Measurements from ENCODE around the gene SNX9.
"Not testable (repeated sequence)": the region's sequence is repeated elsewhere in the genome, so short reads cannot be mapped to it uniquely, and the experiment has no call there.

Gene SNX9

DNA sequence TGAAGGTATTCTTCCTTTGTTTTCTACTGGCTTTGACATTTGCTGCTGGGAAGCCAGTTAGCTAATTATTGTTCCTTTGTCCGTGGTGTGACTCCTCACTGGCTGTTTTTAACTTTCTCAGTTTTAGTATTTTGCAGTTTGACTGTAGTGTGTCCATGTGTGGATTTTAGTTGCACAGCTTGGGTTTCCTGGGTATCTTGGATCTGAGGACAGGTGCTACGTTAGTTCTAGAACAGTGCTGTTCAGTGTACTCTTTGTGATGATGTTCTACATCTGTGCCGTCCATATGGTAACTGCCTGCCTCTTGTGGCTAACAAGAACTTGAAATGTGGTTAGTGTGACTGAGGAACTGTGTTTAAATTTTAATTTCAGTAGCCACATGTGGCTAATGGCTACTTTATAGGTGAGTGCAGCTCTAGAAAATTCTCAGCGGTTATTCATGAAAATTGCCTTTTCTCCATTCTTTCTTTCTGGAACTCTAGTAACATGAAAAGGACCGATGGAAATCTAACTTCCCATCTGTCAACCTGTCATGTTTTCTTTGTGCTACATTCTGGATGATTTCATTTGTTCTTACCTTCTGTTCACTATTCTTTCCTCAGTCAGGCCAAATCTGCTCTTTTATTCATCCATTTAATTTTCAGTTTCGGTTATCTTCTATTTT is 7.4 kb downstream of the SNX9 start:
- in situ Hi-C loops (cut with MboI; ENCODE audit: low sequenced_read_pairs), result no loop called here

DNA sequence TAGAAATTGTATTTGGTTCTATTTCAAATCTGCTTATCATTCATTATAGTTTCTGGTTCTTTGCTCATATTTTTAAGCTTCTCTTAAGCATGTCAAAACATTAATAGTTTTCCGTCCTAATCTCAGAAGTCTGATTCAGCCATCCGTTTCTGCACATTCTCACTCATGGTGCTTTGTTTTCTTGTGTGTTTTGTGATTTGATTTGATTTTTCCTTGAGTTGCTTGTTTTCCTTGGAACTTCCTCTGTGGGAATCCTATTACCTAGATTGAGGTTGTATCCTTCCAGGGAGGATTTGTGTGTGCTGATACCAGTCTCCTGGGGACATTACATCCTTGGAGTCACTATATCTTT is 7.9 kb downstream of the SNX9 start:
- in situ Hi-C loops (cut with MboI; ENCODE audit: low sequenced_read_pairs), result no loop called here

DNA sequence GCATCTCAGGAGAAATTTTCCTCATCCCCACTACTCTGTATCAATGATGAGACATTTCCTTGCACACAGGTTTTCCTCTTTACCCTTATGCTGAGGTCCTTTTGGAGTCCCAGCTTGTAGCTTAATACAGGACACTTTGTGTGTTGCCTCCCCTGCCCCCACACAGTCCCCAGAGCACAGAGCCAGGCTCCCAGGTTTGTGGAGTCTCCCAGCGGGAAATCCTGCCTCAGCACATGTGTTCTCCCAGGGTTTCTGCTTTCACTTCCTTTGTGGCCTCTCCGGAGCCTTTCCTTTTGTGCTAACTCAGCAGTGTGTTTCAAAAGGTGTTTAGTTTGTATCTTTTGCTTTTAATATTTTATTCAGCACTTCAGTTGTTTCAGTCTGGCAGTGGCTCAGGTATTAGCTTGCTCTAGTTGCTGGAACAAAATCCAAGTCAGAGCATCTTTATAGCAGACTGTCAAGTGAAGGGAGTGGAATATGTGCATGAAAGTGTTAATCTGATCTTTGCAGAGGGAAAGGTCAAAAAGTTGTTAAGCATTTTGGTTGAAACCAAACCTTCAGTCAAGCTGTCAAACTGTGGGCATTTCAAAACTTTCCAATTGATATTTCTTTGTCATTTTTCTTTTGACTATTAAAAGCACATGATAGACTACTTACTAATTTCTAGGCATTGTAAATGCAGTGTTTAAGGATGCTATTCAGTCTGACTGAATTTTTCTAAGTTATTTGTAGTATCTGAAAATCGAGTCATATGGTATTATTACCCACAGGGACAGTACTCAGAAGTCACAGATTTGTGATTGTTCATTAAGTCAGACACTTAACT is 8.6 kb downstream of the SNX9 start:
- in situ Hi-C loops (cut with MboI; ENCODE audit: low sequenced_read_pairs), result no loop called here

- in situ Hi-C loops (cut with MboI; ENCODE audit: low sequenced_read_pairs), result no loop called here
These were observed 9.4 kb downstream of the SNX9 start for GRCh38 chr6:157832250-157832967.

- in situ Hi-C loops (cut with MboI; ENCODE audit: low sequenced_read_pairs), result no loop called here
These were observed 11.5 kb downstream of the SNX9 start for GRCh38 chr6:157834549-157834948.

DNA sequence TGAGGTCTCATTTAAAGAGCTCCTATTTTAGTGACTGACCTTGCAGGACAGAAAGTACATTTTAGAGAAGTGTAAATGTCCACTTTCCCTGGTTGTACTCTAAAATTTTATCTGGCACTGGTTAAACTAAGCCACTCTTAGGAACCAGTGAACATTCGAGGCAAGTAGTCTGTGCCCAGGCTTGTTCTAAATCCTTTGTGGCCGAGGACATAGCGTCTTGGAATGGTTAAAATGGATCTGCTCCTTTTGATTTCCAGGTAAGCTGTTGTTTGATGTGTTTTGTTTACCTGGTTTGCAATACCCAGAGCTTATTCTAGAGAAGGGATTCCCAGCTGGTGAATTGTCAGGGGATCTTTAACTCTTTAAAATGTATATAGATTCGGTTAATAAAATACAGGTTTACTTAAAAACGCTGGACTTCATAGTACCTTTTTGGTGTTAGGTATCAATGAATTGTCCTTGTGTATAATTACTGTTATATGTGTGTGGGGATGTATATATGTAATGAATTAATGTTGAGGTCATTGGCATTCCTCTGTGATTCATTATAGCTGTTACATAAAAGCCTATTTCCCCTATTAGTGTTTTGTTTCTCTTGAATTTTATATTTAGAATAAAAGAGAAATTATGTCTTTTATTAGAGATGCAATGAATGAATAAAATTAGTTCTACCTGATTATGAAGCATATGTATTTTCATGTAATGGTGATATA is 15.8 kb downstream of the SNX9 start:
- in situ Hi-C loops (cut with MboI; ENCODE audit: low sequenced_read_pairs), result no loop called here

GRCh38 chr6:157839606-157840005 is 16.6 kb downstream of the SNX9 start:
- in situ Hi-C loops (cut with MboI; ENCODE audit: low sequenced_read_pairs), result no loop called here

DNA sequence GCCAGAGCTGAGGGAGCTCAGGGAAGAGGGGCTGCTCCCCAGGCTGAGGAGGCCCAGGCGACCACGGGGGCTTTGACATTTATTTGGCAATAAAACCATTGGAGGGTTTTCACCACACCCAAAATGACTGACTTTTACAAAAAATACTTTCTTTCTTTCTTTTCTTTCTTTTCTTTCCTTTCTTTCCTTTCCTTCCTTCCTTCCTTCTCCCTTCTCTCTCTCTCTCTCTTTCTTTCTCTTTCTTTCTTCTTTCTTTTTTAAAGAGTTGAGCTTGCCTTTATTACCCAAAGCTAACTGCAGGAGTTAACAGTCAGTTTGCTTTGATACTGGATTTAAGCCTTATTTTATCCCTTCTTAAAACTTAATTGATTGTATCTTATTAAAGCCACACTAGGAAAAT is 17.2 kb downstream of the SNX9 start:
- in situ Hi-C loops (cut with MboI; ENCODE audit: low sequenced_read_pairs), result no loop called here

DNA sequence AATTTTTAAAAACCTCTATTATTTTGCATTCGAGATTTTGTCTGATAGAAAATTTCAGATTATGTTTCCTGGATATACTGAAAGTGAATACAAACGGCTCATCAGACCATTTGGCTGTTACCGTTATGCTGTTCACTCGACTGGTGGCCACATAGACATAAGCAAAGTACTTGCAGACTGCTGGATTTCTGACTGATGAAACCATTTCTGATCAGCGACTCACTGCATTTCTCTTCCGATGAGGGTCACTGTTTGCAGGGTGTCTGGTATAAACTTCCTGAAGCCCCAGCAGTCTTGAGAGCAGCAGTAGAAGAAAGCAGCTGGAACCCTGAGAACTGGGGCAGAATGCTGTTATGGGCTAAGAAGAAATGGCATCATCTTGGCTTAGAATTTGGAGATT is 17.7 kb downstream of the SNX9 start:
- in situ Hi-C loops (cut with MboI; ENCODE audit: low sequenced_read_pairs), result no loop called here

DNA sequence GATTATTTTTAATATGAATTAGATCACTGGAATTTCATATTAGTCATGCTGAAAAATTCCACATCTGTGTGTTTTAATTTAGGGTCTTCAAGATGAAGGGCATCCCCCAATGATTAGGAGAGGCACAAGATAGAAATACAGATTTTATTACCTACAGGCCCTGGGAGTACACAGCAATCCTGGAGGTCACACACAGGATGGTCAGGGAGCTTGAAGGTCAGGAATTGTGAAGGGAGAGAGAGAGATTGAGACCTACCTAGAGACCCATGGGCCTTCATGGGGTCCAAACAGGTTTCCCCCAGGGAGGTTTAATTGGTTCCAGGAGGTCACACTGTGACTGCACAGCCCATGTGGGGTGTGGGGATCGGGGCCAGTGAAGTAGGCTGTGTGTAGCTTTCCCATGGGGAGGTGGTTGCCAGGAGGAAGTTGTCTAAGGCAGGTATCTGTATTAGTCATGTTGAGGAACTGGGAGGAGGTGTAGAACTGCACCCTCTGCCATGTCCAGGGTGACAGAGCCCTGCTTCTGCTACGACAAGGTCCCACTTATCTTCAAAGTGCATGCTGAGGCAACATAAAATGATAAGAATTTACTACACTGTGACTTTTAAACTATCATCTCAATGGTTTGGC is 18.3 kb downstream of the SNX9 start:
- in situ Hi-C loops (cut with MboI; ENCODE audit: low sequenced_read_pairs), result no loop called here

DNA sequence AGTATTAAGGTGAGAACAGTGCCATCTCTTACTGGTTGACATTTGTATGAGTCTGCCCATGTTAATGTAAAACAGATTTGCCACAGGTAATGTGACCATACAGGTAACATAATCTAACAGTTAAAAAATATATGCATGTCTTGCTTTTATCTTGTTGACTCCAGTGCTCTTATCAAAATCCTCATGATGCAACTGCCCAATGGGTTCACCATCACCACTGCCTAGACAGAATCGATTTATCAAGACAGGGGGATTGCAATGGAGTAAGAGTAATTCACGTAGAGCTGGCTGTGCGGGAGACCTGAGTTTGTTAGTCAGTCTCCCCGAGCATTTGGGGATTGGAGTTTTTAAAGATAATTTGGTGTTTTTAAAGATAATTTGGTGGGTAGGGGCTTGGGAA is 19.2 kb downstream of the SNX9 start:
- in situ Hi-C loops (cut with MboI; ENCODE audit: low sequenced_read_pairs), result no loop called here

DNA sequence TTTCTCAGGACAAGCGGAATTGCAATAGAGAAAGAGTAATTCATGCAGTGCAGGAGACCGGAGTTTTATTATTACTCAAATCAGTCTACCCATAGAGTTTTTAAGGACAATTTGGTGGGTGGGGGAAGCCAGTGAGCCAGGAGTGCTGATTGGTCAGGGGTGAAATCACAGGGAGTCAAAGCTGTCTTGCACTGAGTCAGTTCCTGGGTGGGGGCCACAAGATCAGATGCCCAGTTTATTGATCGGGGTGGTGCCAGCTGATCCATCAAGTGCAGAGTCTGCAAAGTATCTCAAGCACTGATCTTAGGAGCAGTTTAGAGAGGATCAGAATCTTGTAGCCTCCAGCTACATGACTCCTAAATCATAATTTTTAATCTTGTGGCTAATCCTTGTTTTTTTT is 21.1 kb downstream of the SNX9 start:
- in situ Hi-C loops (cut with MboI; ENCODE audit: low sequenced_read_pairs), result not testable (repeated sequence)

- in situ Hi-C loops (cut with MboI; ENCODE audit: low sequenced_read_pairs), result no loop called here
These were observed 22.6 kb downstream of the SNX9 start for GRCh38 chr6:157845493-157846259.

- in situ Hi-C loops (cut with MboI; ENCODE audit: low sequenced_read_pairs), result no loop called here
These were observed 24.8 kb downstream of the SNX9 start for GRCh38 chr6:157847846-157848245.

- in situ Hi-C loops (cut with MboI; ENCODE audit: low sequenced_read_pairs), result no loop called here
These were observed 25.6 kb downstream of the SNX9 start for GRCh38 chr6:157848693-157849092.

GRCh38 chr6:157849288-157850017 is 26.4 kb downstream of the SNX9 start:
- in situ Hi-C loops (cut with MboI; ENCODE audit: low sequenced_read_pairs), result no loop called here

DNA sequence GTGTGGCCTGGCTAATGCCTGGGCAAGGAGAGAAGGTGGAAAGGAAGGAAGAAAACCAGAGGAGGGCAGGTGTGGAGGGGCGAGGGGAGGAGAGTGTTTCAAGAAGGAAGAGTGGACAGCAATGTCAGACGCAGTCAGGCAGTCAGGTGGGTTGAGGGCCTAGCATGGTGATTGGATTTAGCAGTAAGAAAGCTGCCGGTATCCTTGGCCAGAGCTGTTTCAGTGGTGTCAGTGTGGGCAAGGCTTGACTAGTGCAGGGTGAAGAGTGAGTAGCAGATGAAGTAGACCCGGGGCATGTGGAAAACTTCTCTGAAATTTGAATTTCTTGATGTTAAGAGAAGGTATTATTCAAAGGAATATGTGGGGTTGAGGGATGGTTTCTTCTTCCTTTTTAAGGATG is 27.0 kb downstream of the SNX9 start:
- in situ Hi-C loops (cut with MboI; ENCODE audit: low sequenced_read_pairs), result no loop called here

GRCh38 chr6:157853018-157853805 is 30.2 kb downstream of the SNX9 start:
- in situ Hi-C loops (cut with MboI; ENCODE audit: low sequenced_read_pairs), result no loop called here
